Rectal smooth muscle tissue (tissue), 1 donor: ENCODE measurements around the gene CYGB.

Experiments used
- H3K27ac ChIP-seq: one replicate; pipeline ENCODE4 v1.7.0; 2013; ENCODE audit warnings: low read depth, low read length, inconsistent platforms
- H3K27me3 ChIP-seq: one replicate; pipeline ENCODE4 v1.7.0; 2013; ENCODE audit warnings: low read length; ENCODE audit not compliant: control insufficient read depth, insufficient read depth
- H3K36me3 ChIP-seq: one replicate; pipeline ENCODE4 v1.7.0; 2013; ENCODE audit warnings: low read length; ENCODE audit not compliant: control insufficient read depth, insufficient read depth
- H3K4me1 ChIP-seq: one replicate; pipeline ENCODE4 v1.7.0; 2013; ENCODE audit warnings: low read length; ENCODE audit not compliant: control insufficient read depth, insufficient read depth
- H3K4me3 ChIP-seq: one replicate; pipeline ENCODE4 v1.7.0; 2013; ENCODE audit warnings: low read length
- H3K9ac ChIP-seq: one replicate; pipeline ENCODE4 v1.7.0; 2013; ENCODE audit warnings: low read length

The CYGB gene

DNA sequence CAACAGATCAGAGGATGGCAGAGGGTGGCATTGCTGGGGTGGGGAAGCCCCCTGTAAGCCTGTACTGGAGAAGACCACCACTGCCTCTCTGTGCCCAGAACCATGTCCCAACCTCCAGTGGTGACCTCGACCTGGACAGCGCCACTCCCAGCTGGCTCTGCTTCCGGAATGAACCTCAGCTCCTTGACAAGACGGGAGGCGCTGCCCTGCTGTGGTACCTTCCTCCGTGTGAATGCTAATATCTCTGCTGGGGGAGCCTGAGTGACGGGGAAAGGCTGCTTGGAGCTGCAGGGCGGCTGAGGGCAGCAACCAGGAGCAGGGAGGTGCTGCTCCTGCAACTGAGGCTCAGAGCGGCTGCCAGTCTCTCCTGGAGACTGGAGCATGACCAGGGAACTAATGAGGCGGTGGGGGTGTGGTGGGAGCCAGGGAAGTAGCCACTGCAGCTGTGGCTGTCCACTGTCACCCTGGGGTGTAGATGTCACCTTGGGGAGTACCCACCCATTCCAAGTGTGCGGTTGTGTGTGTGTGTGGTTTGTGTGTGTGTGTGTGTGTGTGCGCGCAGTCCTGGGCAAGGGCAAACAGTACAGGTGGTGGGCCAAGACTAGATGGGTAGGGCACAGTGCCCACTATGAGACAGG, 8.5 kb upstream of the CYGB start:
- Histone ChIP-seq H3K27ac (no peak overlapping the region), H3K4me1 (peaks cover 2% of the 10 kb centered on the region), H3K27me3 (no peaks in the 10 kb centered on the region), H3K9ac (no peak overlapping the region), H3K4me3 (no peak overlapping the region), H3K36me3 (no peaks in the 10 kb centered on the region)

DNA sequence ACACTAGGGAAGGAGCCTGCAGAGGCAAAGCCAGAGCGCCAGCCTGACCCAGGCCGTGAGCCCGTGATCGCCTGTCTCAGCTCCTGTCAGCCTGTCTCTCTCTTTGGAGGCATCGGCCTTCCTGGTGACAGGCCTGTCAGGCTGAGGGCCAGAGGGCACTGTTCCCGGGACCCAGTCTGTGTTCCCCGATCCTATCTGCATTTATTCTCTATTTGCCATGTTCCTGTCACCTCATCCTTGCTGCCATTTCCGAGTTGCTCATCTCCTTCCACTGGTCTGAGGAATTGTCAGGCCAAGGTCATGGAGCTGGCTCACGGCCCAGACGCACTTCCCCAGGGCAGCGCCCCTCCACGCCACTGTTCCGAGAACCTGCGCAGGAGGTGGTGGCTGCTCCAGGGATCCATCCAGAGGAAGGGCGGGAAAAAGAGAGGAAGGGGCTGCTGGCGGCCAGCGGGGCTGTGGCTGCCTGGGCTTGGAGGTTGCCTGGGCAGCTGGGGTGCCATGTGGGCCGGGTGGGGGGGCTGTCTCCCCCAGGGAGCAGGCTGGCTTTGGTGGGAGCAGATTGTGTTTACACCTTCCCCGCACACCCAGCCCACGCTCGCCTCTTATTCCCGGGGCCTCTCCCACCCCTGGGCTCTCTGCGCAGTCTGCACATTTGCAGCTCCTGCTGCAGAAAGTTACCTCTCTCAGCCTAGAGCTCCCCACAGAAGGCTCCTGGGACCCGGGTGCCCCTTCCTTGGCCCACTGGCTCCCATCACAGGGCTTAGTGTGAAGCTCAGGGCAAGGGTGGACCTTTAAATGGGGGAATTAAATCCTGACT, 7.2 kb upstream of the CYGB start:
- H3K4me1 ChIP-seq: peaks cover 9% of the 10 kb centered on the region
- no peak overlapping the region for H3K4me3 ChIP-seq
- no peaks in the 10 kb centered on the region for H3K36me3 ChIP-seq
- no peak overlapping the region for H3K9ac ChIP-seq
- no peaks in the 10 kb centered on the region for H3K27me3 ChIP-seq
- H3K27ac ChIP-seq: no peak overlapping the region

DNA sequence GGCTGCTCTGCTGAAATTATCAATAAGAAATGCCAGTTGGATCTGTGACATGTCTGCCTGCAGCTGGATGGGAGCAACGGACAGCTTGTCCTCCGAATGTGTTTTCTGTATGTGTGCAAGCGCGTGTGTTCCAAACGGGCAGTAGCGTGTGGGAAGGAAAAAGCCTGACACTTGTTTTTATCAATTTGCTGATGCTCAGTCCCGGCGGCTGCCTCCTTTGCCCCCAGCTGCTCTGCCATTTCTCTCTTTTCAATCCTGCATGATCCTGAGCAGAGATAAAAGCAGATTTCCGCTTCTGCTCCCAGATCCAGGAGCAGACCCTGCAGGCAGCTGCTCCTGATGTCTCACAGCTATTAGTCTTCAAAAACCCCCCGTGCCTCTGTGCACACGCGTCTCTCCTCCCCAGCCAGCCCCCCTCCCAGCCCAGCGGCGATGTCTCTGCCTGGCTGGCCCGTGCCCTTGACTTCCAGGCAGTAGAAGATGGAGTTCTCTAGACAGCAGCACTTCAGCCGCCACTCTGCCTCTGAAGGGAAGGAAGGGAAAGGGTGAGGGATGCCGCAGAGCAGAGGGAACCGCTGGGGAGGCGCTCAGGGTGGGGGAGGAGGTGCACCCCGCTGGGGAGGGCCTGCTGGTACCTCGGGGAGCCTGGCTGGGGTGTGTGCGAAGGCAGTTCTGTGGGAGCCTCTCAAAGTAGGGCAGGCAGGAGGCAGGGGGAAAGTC, 6.5 kb upstream of the CYGB start:
- no peak overlapping the region for H3K4me3 ChIP-seq
- H3K9ac ChIP-seq: no peak overlapping the region
- no peaks in the 10 kb centered on the region for H3K27me3 ChIP-seq
- H3K36me3 ChIP-seq: no peaks in the 10 kb centered on the region
- peaks cover 9% of the 10 kb centered on the region for H3K4me1 ChIP-seq
- H3K27ac ChIP-seq: no peak overlapping the region

DNA sequence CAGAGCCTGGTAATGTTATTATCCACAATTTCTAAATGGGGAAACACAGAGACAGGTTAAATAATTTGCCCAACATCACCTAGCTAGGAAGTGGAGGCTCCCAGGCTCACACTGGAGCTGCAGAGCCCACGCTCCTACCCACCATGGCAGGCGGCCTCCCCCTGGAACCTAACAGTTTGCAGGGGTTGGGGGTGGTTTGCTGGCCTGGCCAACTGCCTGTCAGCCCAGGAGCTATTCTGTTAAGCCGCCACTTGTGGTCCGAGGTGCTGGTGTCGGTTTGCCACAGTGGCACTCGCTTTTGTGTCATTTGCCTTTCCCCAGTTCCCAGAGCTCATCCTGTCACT, 5.9 kb upstream of the CYGB start:
- Histone ChIP-seq H3K36me3 (no peaks in the 10 kb centered on the region), H3K4me1 (peaks cover 9% of the 10 kb centered on the region), H3K9ac (no peak overlapping the region), H3K27ac (no peak overlapping the region), H3K4me3 (no peak overlapping the region), H3K27me3 (no peaks in the 10 kb centered on the region)

DNA sequence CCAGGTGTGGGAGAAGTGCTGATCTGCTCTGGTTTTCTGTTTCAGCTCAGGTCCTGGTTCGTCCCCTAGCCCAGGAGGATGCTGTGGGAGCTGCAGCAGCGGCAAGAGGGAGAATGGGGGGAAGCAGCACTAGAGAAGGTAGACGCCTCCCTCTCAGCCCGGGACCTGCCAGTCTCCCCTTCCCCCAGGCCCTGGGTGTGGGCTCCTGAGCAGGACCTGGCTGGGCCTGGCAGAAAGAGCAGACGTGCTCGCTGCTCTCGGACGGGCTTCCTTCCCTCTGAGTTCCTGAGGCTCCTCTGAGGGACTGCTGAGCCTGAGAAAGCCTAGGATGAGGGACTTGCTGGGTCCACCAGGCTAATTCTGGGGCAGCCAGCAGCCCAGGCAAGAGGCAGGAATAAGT, 5.5 kb upstream of the CYGB start:
- Histone ChIP-seq H3K27ac (no peak overlapping the region), H3K27me3 (no peaks in the 10 kb centered on the region), H3K36me3 (no peaks in the 10 kb centered on the region), H3K4me3 (no peak overlapping the region), H3K4me1 (peaks cover 9% of the 10 kb centered on the region), H3K9ac (no peak overlapping the region)

DNA sequence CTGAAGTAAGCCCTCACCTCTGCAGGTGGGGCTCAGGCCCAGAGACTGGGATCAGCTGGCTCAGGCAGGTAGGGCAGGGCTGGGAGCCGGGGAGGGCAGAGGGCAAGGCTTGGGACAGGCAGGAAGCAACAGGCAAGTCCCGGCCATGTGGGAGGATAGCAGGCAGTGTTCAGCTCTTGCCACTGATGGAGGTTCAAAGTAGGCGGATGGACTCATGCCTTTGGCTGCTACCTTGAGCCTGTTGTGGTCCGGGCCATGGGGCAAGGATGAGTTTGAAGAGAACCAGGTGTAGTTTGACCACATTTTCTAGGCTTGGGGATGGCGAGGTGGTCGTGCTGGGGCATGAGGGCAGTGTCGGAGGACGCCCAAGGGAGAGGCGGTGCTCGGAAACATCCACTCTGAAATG, 5.1 kb upstream of the CYGB start:
- H3K4me3 ChIP-seq: no peak overlapping the region
- no peaks in the 10 kb centered on the region for H3K27me3 ChIP-seq
- H3K36me3 ChIP-seq: no peaks in the 10 kb centered on the region
- no peak overlapping the region for H3K27ac ChIP-seq
- peaks cover 9% of the 10 kb centered on the region for H3K4me1 ChIP-seq
- no peak overlapping the region for H3K9ac ChIP-seq

DNA sequence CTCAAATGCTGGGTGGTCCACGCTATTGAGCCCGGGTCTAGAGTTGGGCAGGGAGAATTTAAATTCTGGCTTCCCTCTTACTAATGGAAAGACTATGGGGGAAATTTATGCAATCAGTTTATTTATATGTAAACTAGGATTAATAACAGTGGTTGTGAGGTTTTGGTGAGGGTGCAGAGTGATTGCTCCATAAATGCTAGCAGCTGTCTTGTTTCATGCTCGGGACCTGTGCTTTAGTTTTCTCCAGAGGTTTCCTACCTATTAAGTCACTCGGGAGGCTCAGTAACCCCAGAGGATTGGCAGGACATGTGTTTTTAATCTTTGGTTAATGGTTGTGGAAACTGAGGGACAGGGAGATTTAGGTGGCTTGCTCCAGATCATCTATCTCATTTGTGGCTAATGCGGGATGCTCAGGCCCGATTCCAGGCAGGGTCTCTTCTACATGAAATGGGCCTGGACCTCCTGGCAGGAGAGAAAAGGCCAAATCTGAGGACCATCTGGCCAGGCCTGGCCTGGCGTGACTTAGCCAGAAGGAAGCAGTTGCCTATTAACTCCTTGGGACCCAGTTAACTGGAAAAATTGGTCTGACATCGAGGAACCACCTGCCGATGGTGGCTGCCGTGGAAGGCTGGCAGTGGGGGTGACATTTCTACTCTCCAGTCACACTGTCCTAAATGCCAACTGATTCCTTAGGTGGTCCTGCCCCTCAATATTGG, 4.4 kb upstream of the CYGB start:
- Histone ChIP-seq H3K4me1 (peaks cover 9% of the 10 kb centered on the region), H3K27ac (no peak overlapping the region)

DNA sequence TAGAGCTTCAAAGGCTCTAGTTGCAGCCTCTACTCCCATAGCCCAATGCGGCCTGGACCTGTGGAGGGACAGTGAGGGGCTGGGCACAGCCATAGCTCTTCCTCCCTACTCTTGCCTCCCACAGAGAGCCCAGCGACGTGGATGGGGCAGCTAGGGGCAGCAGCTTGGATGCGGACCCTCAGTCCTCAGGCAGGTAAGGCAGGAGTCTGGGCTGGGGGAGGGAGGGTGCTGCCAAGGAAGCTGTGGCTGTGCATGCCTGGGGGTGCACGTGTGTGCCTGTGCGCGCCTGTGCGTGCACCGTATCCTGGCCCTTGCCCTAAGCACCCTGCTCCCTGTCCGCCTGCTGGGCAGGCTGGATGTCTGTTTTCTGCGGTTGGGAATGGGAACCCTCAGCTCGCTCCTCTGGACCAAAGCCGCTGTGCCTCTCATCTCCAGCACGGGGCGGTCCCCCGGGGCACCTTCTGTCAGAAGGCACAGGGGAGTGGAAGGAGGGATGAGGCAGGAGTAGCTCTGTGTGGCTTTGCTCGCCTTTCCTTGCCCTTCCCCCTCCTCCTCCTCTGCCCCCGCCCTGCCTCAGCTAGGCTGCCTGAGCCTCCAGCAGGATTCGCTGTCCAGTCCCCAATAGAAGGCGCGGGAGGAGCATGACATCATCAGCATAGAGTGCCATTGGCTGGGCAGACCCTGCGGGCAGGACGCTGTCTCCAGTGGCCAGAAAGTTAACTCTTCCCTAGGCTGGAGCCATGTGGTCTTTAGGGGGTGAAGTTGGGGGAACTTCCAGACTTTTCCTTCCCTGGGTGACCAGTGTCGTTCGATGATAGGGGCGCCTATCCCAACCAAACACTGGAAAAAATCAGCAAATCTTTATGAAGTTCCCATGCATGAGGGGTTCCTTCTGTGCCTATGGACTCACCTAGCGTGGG, 3.1 kb upstream of the CYGB start:
- Histone ChIP-seq H3K27me3 (peaks cover 8% of the 10 kb centered on the region), H3K36me3 (no peaks in the 10 kb centered on the region), H3K4me3 (peak overlapping the region; percentile 51), H3K27ac (peak overlapping the region; percentile 16), H3K4me1 (peaks cover 9% of the 10 kb centered on the region), H3K9ac (no peak overlapping the region)

More for the DNA sequence above, 4.4 kb upstream of the CYGB start:
- H3K9ac ChIP-seq: no peak overlapping the region
- H3K27me3 ChIP-seq: peaks cover 3% of the 10 kb centered on the region
- H3K4me3 ChIP-seq: no peak overlapping the region
- no peaks in the 10 kb centered on the region for H3K36me3 ChIP-seq

DNA sequence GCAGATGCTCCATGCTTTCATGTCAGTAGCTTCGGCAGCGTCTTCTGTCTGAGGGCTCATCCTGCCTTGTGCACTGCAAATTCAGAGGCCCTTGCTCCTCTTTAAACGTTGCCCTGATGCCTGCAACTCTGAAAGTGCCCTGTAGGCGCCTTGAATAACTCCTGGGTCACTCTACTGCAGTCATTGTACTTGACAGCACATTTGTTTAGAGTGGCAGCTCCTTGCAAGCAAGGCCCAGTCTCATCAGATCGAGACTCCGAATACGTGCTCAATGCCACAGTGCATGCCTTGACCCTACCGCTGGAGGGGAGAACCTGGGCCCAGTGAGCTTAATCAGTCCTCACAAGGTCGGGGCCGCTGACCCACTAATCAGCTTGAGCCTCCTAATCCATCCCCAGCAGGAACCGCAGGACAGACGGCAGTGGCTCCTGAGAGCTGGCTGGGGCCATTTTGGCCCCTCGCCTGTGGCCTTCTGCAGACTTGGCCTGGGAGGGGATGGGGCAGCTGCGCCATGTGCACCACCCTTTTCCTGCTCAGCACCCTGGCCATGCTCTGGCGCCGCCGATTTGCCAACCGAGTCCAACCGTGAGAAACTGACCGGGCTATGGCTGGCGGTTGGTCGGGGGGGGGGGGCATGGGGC, 2.2 kb upstream of the CYGB start, which contains the start of gene PRCD:
PRCD (plus strand) TSS at position 414 of the 641 bp plus-strand sequence; CDS start at position 512, 98 bp downstream.
- Histone ChIP-seq H3K4me3 (peak within 1 kb of the TSS; percentile 51), H3K27ac (peak within 1 kb of the TSS; percentile 16)

DNA sequence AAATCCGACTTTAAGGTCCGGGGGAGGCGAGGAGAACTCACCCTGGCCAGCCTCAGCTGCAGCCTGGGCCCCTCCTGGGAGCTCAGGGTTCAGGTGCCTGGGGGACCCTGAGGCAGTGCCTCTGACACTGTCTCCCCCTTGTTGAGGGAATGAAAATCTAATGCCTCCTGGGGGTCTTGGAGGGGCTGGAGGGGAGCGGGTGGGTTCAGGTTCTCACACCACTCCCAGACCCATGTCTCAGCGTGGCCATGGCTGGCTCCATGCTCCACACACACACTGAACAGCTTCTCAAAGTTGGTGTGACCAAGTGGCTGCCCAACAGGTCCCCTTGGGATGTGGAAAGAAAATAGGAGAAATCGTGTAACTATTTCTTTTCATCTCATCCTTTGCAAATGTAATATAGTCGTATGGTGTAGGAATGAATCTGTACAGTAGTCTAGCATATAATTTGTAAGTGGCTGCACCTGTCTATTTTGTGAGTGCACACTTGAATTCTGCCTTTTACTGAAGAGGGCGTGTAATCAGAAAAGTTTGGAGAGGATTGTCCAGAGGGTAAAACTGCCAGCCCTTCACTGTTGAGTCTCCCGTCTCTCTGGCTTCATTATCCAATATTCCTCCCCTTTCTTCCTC, 1.5 kb upstream of the CYGB start:
- H3K9ac ChIP-seq: no peak overlapping the region
- H3K4me1 ChIP-seq: peaks cover 9% of the 10 kb centered on the region
- no peak overlapping the region for H3K4me3 ChIP-seq
- H3K27me3 ChIP-seq: peaks cover 8% of the 10 kb centered on the region
- H3K27ac ChIP-seq: no peak overlapping the region
- H3K36me3 ChIP-seq: no peaks in the 10 kb centered on the region

More for the DNA sequence above, 2.2 kb upstream of the CYGB start, which contains the start of gene PRCD:
- no peak within 1 kb of the TSS for H3K9ac ChIP-seq
- H3K27me3 ChIP-seq: peaks cover 8% of the 10 kb centered on the region
- no peaks in the 10 kb centered on the region for H3K36me3 ChIP-seq
- peaks cover 9% of the 10 kb centered on the region for H3K4me1 ChIP-seq
